NCI-H2029 treated with DMSO at 0.1 percent for 48 hours (cell line): ENCODE results near the gene ZNF275.
"Not testable (repeated sequence)": the region's sequence is repeated elsewhere in the genome, so short reads cannot be mapped to it uniquely, and the experiment has no call there.

Experiments used
- DNase-seq: peaks from one replicate; lab custom pipeline; 2025; lab: John Stamatoyannopoulos, UW

Gene ZNF275, protein sequence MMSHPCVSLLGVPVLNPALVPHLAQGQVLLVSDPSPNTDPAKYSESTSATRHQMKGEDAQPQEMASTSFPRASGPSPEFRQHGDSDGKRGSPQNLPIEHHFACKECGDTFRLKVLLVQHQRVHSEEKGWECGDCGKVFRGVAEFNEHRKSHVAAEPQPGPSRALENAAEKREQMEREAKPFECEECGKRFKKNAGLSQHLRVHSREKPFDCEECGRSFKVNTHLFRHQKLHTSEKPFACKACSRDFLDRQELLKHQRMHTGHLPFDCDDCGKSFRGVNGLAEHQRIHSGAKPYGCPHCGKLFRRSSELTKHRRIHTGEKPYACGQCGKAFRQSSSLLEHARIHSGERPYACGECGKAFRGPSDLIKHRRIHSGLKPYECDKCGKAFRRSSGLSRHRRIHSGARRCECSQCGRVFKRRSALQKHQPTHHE

DNA sequence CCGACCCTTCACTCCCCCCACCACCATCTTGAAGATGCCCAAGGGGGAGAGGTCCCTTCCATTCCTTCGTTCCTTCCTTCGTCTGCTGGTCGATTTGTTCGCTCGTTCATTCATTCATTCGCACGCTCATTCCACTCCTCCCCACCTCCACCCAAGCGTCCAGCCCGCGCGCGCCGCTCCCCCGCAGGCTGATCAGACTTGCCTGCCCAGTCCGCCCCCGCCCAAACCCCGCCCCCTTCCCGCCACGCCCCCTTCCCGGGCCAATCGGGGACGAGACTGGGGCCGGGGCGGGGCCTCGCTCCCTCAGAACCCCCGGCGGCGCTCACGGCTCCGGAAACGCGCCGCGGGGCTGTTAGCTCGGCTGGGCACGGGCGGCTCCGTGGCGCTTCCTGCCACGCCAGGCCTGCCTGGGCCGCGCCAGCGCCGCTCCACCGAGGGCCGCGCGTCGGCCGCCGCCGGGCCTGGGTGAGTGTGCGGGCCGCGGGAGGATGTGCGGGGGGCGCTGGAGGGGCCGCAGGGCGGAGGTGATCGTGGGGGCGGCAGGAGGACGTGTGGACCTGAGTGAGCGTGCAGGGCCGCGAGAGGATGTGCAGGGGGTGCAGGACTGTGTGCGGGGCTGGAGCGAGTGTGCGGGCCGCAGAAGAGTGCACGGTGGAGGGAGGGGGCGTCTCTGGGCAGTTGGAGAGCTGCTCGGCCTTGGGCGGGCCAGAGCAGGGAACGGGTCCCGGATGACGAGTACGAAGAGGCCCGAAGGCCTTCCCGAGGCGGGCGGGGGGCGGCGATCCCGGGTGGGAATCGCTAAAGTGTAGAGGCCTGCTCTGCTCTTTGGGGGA, at the start of gene ZNF275:
Gene ZNF275 (plus strand): TSS at position 333 of the 833 bp plus-strand sequence. CDS start 2,527 bp downstream, outside the sequence.
- DNase-seq: peak; percentile 50

DNA sequence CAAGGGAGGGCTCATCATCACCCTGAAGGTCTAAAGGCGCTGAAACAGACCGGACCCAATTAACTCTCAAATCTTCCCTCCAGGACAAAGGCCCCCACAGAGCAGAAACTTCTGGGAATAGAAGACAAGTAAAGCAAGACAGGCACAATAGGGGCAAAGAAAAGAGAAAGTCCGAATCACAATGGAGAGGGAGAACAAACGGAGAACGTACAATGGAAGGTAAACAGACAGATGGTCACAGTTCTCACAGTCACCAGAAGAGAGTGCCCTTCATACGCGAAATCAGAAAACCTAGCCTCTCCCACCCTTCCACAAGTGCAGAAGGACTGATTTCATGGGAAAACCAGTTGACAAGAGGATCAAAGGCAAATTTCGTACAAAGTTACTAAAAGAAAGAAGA, 48.3 kb upstream of the ZNF275 start:
- DNase-seq: not testable (repeated sequence)

DNA sequence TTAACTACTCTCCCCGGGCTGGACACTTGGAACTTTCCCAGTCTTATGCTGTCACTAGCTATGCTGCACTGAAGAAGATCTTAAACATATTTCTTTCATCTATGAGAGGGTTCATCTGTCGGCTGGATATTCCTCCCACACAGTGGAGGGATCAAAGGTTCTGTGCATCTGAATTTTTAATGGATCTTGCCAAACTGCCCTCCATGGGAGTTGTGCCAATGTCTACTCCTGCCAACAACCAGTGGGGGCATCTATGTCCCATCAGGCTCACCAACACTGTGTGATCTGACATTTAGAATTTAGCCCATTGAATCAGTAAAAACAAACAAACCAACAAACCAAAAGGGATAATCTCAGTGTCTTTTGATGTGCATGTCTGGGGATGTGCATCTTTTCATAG, 45.1 kb upstream of the ZNF275 start:
- not testable (repeated sequence) for DNase-seq

DNA sequence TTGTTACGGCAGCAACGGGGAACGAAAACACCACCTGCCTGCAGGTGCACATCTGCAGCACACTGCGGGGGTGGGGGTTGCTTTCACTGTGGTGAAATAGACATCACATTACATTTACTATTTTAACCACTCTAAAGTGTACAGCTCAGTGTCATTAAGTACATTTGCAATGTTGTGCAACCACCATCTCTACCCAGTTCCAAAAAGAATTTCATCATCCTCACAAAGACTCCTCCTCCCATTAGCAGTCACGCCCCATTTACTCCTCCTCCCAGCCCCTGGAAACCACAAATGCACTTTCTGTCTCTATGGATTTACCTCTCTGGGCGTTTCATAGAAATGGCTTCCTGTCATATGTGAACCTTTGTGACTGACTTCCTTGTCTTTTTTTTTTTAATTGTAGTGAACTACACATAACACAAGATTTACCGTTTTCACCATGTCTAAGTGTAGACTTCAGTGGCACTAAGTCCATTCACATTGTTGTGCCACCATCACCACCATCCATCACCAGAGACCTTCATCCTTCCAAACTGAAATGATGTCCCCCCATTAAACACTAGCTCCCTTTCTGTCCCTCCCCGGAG, 40.4 kb upstream of the ZNF275 start:
- not testable (repeated sequence) for DNase-seq

DNA sequence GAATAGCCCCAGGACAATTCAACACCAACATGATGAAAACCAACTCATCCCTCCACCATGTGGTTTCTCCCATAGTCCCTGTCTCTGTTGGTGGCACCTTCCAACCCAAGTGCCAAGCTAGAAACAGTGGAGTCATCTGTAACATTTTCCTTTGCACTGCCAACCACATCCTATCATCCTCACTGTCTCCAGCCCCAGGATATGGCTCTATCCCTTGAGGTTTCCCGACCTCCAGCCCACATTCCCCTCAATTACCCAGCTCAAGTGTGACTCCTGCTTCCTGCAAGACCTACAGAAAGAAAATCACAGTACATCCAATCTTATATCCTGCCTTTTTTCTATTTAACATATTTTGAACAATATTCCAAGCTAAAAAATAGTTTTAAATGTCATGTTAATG, 36.6 kb upstream of the ZNF275 start:
- no peak for DNase-seq

DNA sequence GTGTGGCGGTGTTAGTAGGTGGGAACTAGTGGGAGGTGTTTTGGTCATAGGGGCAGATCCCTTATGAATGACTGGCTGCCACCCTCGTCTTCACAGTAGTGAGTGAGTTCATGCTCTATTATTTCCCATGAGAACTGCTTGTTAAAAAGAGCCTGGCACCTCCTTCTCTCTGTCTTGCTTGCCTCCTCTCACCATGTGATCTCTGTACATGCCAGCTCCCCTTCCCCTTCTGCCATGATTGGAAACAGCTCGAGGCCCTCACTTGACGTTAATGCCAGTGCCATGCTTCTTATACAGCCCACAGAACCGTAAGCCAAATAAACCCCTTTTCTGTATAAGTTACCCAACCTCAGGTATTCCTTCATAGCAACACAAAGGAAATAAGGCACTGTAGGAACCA, 34.1 kb upstream of the ZNF275 start:
- no peak for DNase-seq

DNA sequence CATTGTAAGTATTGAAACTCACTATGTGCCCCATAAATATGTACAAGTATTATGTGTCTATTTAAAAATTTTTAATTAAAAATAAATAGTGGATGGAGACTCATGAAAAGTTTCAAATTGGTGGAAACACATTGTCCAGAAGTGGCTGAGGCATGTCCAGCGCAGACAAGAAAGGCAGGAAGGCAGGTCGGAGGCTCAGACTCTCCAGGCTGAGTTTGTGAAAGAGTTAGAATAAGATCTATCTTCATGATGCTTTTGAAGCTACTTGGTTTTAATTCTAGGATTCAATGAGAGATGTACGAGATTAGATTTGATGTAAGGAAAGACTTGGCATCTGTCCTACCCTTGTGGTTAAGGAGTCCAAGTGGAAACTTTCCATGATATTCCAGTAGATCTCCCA, 32.2 kb upstream of the ZNF275 start:
- no peak for DNase-seq

DNA sequence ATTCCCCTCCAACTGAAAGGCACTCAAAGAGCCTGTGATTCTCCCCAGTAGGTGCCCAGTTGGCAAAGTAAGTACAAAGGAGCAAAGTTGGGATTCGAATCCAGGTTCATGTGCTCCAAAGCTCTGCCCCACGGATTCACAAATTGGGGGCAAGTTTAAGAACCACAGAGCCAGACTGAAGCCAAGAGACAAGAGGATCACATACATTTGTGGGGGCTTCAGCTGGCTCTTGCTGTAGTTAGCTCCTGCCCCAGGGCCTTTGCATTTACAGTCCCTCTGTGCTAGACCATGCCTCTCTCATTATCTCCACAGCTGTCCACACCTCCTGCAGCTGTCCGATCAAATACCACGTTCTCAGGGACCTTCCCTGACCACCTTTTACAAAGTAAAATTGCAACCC, 31.2 kb upstream of the ZNF275 start:
- DNase-seq: no peak

DNA sequence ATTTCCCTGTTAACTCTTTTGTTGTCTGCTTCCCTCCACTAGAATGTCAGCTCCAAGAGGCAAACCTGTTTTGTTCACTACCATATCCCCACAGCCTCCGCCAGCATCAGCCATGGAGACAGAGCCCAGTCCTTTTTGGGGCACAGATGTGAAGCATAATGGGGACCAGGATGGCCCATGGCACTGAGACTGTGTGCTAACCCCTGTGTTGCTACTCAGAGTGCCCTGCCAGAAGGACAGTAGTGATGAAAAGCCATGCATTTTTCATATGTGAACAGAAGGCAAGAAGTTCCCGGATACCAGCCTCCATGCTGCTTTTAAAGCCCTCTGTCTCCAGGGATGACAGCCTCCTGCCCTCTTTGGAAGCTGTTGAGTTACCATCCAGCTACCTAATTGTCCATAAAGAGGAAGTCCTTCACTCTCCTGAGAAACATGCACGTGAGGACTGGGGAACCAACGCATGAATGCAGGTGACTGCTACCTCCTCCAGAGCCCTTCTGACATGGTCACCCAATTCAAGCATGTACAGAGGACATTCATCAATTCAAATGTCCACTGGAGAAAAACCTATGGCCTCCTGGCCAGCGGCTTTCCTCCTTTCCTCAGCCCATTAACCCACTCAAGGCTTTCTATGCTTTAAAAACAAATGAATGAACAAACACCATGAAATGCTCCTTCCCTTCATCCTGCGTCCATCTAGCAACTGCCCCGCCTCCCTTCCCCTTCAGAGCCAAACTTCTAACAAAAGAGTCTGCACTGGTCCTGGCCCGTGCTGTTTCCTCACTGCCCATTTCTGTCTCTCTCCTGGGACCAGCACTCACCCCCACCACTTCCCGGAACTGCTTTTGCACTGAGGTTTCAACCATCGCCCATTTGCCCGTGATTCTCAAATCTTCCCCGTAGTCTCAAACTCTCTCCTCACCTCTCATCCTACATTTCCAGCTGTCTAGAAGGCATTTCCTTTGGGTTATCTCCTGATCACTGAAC, 30.4 kb upstream of the ZNF275 start:
- no peak for DNase-seq

DNA sequence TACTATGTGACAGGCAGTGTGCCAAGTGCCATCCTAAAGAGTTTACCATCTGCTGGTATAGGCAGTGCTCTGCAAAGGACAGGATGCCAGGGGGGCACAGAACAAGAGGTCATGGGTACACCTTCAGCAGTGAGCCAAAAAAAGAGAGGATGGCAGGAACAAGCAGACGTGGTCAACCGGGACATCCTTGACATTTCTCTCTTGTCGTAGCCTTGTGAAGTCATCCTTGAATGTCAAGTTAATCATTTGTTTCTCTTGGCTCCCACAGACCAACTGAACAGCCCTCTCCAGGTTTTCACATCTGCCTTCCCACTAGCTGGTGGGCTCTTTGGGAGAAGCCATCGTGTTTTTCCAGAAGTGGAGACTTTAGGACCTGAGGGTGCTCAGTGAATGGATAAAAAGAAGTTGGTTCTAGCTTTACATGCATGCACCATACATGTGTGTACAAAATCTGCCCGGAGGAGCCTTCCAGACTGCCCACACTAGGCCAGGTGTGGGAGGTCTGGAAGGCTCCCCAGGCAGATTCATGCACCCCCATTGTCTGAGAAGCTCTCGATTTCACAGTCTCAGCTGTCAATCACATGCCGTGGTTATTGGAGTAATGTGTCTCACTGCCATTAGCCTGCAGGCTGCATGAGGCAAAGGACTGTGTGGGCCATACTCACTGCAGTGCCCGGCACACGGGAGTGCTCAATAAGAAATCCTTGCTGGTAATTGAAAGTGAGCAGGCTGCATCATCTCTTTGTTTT, 28.8 kb upstream of the ZNF275 start:
- DNase-seq: no peak

DNA sequence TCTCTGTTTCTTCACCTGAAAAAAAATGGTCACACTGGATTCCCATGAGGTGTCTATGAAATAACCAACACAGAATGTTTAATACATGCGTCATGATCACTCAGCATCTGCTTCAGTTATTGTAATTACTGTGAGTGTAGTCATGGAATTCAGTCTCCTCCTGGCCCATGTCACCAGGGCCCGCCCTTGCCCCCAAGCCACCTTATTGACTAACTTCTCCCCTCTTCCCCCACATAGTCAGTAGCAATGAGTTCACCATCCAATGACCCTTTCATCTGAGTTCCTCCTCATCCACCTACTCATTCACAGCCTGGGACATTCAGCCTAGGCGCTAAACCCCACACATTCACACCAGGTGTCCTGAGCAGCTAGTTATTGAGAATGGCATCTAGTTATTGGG, 28.0 kb upstream of the ZNF275 start:
- DNase-seq: no peak

DNA sequence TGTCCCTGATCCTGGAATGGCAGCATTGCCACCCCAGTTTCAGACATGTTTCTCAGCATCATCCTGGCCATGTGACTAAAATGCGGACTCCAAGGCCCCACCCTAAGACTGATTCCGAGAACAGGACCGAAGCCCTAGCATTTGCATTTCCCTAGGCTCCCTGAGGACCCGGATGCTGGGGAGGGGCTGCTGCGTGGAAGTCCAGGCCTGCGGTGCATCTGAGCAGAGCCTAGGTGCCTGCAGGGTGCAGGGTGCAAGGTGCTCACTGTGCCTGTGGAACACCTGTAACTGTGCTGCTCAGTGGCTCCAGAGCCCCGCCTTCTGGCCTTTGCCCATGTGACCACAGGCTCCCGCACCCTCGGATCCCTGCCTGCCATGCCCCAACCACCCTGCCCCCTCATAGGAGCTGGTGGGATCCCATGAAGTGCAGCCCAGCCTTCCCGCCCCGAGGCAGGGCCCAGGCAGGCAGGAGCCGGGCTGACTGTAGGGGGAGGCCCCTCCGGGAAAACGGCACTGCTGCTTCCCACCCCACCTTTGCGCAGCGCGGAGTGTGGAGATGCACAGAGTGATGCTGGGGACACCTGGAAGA, 27.3 kb upstream of the ZNF275 start:
- DNase-seq: no peak

DNA sequence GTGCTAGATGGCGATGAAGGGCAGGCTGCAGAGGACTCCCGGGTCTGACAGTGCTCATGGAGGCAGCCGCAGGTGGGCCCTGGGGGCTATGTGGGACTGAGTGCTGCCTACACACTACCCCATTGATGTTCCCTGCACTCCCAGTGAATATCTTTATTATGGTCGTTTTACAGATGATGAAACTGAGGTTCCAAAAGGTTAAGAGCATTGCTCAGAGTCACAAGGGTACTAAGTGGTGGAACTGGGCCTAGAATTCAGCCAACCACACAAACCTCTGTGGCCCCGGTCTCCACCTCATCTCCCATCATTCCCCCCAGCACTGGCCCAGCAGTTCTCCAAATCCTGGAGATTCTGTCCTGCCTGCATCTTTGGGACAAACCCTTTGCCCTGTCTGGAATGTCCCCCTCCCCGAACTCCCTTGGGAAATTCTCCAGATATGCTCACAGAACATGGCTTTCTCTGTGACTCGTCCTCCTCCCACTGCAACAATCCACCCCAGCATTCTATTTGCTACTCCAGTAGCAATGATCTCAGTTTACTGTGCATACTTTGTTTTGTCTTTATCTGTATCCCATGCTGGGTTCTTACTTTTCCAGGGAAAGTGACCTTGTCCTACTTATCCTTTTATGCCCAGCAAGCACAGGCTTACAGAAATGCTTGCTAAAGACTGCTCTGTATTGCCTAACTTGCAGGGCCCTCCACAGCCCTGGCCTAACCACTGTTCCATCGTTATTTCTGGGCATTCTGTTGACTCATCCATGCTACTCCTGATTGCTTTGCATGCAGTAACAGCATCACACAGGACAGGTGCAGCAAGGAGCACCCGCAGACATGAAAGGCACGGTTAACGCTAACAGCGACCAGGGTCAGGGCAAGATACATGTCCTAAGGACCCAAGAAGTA, 26.4 kb upstream of the ZNF275 start:
- no peak for DNase-seq

DNA sequence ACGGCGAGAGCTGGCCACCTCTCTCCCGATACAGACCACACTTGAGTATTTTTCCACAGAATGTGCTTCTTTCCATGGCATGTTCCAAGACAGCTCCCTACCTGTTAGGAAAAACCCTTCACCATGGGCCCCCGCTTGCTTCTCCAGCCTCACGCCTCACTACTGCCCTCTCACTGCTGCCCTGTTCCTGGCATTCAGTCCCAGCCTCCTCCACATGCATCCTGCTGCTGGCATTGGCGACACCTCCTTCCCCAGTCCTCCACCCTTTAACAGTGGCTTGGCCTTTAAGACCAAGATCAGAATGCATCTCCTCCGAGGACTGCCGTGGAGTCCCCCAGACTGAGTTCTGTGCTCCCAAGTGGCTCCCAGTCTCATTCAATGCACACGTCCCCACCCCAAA, 23.1 kb upstream of the ZNF275 start:
- DNase-seq: no peak

DNA sequence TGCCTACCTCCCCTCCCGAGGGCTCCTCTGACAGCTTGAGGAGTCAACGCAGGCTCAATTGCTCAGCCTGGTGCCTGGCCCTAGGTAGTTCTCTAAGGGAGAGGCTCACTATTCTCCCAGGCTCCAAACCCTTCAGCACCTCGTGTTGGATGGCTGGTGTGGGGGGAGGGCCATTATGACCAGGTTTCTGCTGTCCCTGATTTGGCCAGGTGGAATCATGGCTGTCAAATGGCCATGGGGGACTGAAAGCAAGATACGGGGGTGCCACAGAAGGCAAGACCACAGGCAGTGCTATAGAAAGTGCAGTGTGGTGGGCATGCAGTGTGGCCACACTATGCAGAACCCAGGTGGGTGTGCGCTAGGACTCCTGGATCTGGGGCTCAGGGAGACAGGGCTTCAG, 21.9 kb upstream of the ZNF275 start:
- DNase-seq: no peak

DNA sequence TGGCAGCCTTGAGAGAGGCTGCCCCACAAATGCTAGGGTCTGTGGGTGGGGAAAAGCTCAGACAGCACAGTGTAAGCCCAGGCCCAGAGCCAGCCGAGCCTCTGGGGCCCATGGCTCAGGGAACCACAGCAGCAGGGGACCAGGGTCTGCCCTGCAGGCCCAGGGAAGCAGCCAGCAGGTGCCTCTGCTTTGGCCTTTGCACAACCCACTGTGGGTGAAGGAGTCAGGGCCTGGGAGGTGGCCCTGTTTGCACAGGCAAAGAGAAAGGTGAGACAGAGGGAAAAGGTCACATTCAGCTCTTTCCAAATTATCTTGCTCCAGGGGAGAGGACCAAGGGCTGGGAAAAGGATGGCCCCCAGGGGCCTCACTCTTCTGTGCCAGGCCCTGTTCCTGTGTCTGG, 21.1 kb upstream of the ZNF275 start:
- no peak for DNase-seq

DNA sequence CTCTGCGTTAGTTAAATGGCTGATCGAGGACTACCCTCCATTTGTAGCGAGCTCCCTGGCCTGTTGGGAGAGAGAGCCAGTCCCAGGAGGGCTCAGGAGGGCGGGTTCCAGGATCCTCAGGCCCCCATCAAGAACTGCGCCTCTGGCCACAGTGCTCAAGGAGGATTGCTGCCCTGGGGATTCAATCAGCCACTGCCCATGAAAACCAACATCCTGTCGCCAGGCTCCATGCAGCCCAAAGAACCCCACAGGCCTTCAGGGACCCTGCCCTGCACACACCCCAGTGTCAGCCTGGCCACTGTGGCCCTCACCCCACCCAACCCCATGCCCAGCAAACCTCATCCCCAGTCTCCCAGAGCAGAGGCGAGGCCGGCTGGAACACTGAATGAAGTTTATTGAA, 16.6 kb upstream of the ZNF275 start:
- DNase-seq: no peak

DNA sequence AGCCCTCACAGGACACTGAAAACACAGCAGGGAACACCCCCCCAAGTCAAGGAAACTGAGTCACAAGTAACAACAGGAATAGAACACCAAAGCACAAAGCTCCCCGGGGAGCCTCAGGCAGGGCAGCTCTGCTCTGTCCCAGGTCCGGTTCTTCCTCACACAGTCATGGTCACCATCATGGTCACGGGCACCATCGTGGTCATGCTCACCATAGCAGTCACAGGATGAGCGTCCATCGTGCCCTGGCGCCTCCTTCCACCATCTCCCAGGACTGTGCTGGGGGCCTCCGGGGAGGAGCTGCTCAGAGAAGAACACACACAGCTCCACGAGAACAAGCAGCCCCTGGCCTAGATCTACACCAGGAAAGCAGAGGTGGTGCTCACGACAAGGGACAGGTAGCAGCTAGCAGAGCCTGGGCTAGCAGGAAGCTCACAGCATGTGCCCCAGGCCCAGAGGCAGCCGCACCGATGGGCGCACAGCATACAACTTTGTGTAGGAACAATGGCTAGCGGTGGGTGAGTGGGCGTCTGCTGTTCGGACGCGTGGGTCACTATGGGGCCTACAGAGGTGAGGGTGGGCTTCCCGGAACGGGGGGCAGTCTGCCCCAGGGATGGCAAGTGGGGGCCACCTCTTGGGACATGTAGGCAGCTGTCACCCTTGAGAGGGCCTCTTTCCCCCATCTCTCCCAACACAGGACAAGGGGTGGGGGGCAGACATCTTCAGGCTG, 15.8 kb upstream of the ZNF275 start:
- no peak for DNase-seq

DNA sequence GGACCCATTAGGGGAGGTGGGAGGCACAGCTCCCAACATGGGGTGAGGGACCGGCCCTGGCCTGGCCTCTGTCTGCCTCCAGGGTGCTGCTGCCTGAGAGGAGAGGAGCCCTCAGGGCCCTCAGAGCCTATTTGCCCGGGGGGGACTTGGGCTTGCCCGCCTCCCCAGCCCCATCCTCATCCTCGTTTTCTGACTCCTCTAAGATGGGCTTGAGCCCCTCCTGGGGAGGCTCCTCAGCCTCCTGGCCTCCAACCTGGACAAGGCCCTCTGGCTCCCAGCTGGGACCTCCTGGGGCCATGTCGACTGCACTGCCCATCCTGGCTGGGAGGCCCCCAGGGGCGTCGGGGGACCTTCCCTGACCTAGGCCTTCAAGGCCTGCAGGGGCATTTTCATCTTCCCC, 15.1 kb upstream of the ZNF275 start:
- no peak for DNase-seq
